Transverse colon (tissue), 4 donors: ENCODE data around the gene CWC27. TPM values are rescaled to one million over a fixed set of nuclear protein-coding genes. Genes with fewer than 3 reads are reported as not detected.

Source experiments
- DNase-seq: peaks from one replicate; pipeline ENCODE4 v3.0.0-alpha.2; 2019
- H3K27ac ChIP-seq, 4 donors: fragments of 200-600 bp; sonication (generic); 2 replicates each; pipeline ENCODE4 v1.5.1; 2016 to 2018; ENCODE audit warnings: inconsistent platforms in 4 of 4
- H3K27me3 ChIP-seq: fragments of 200-600 bp; sonication (generic); 2 replicates; pipeline ENCODE4 v1.5.1; 2017; ENCODE audit warnings: inconsistent platforms
- H3K36me3 ChIP-seq, 4 donors: fragments of 200-600 bp; sonication (generic); 2 replicates each; pipeline ENCODE4 v1.5.1; 2017 to 2019; ENCODE audit warnings: inconsistent platforms in 4 of 4
- H3K4me1 ChIP-seq, 4 donors: fragments of 200-600 bp; sonication (generic); 2 replicates each; pipeline ENCODE4 v1.5.1; 2017 to 2020; ENCODE audit warnings: inconsistent platforms in 4 of 4
- H3K4me3 ChIP-seq, 4 donors: fragments of 200-600 bp; sonication (generic); 1 replicate in 1 of 4; 2 replicates in 3 of 4; pipeline versions ENCODE4 v1.5.1 to v1.6.1; 2017 to 2019; ENCODE audit warnings: inconsistent platforms in 4 of 4
- H3K9me3 ChIP-seq, 2 donors: fragments of 200-600 bp; sonication (generic); 2 replicates each; pipeline ENCODE4 v1.5.1; 2017 to 2019; ENCODE audit warnings: inconsistent platforms in 2 of 2
- CTCF ChIP-seq, 5 experiments: fragments of 200-600 bp in 3 of 5; fragments of 450-650 bp in 2 of 5; sonication (generic) in 3 of 5; IDR thresholded peaks; 1 replicate in 2 of 5; 2 replicates in 3 of 5; pipeline ENCODE4 v1.5.1; 2016 to 2017; ENCODE audit warnings: antibody characterized with exemption in 5 of 5, inconsistent platforms in 3 of 5, mild to moderate bottlenecking in 2 of 5, moderate library complexity in 1 of 5
- EP300 ChIP-seq: sonication (generic); formaldehyde crosslinking; IDR thresholded peaks from one replicate; pipeline ENCODE4 v1.6.1; 2017; ENCODE audit warnings: antibody characterized with exemption, low read depth
- POLR2A ChIP-seq: fragments of 450-650 bp; IDR thresholded peaks from one replicate; pipeline ENCODE4 v1.6.1; 2016; ENCODE audit warnings: antibody characterized with exemption, mild to moderate bottlenecking, moderate library complexity
- POLR2AphosphoS5 ChIP-seq, 3 donors: sonication (generic); formaldehyde crosslinking; IDR thresholded peaks; one replicate each; pipeline ENCODE4 v1.6.1; 2016; ENCODE audit warnings: antibody characterized with exemption in 3 of 3
- WGBS, 2 donors: methylation state at CpG; one replicate each; pipeline ENCODE4 v1.1.5; 2018; ENCODE audit warnings: low coverage in 1 of 2; 5-methylcytosine and 5-hydroxymethylcytosine counted together
- in situ Hi-C, 4 donors: fragments of 200-750 bp; cut with MboI; loops; one replicate each; pipeline versions ENCODE4 v1.15.0 to v1.15.1; 2017; ENCODE audit warnings: low sequenced_read_pairs in 3 of 4, low pct_ligation_motif_present in 1 of 4, low pct_unique_long_range_greater_than_20kb in 1 of 4
- intact Hi-C: fragments of 100-400 bp; cut with DNase I; formaldehyde crosslinking; loops from one replicate; pipeline ENCODE4 v1.15.1; 2023; ENCODE audit warnings: low total_unique reads
- total RNA-seq, 4 donors: library from RNA; depleted of rRNA; stranded (reverse); fragments of >200 nt; gene quantifications; one replicate each; pipeline ENCODE4 v1.1.0, GENCODE V29; 2016

CWC27 gene
- total RNA-seq, 4 donors from 2014 or later, result 9.6 to 36.2 (median 15.6) TPM; not detected in 1

- WGBS, 2 donors, result 71 to 87% methylated on average over 2 of the region's 2 CpGs
- TF ChIP-seq CTCF (IDR thresholded peaks at IDR 0.05) (no peak), POLR2AphosphoS5 (IDR thresholded peaks at IDR 0.05) (no peak), POLR2A (no peak), EP300 (no peak)
- in situ Hi-C loops, result loop anchor here in 1 of 4 donors (25.0 kb wide), 1 partner anchor 229 kb away; no protein-coding TSS in a partner anchor
- intact Hi-C loops, result no loop called here
- Histone ChIP-seq H3K4me1 (peaks cover 0 to 16% (median 0%) of the 10 kb centered on the region in 4 donors), H3K4me3 (no peak overlapping the region), H3K36me3 (no peaks in the 10 kb centered on the region), H3K27ac (no peak overlapping the region), H3K9me3 (no peaks in the 10 kb centered on the region), H3K27me3 (no peaks in the 10 kb centered on the region)
- DNase-seq, result no peak
Measured at GRCh38 chr5:65041296-65042158, 272.8 kb downstream of the CWC27 start.

- no peak overlapping the region for H3K27ac ChIP-seq
- no peaks in the 10 kb centered on the region for H3K4me1 ChIP-seq
- intact Hi-C loops, result no loop called here
- 94 to 95% methylated on average over 5 of the region's 5 CpGs for WGBS, 2 donors
- H3K27me3 ChIP-seq, result no peaks in the 10 kb centered on the region
- in situ Hi-C loops, result loop anchor here in 1 of 4 donors (25.0 kb wide), 1 partner anchor 232 kb away; no protein-coding TSS in a partner anchor
- no peak overlapping the region for H3K4me3 ChIP-seq
- no peaks in the 10 kb centered on the region for H3K9me3 ChIP-seq
- H3K36me3 ChIP-seq, result no peaks in the 10 kb centered on the region
- no peak for DNase-seq
- no peak for TF ChIP-seq CTCF (IDR thresholded peaks at IDR 0.05)
- TF ChIP-seq POLR2AphosphoS5 (IDR thresholded peaks at IDR 0.05), result no peak
- TF ChIP-seq EP300, result no peak
- TF ChIP-seq POLR2A, result no peak
Measured at GRCh38 chr5:65043843-65044359, 275.2 kb downstream of the CWC27 start.

- no peak for TF ChIP-seq CTCF (IDR thresholded peaks at IDR 0.05)
- no peak for TF ChIP-seq POLR2A
- no peak for TF ChIP-seq POLR2AphosphoS5 (IDR thresholded peaks at IDR 0.05)
- TF ChIP-seq EP300, result no peak
- H3K4me3 ChIP-seq, result no peak overlapping the region
- WGBS, 2 donors, result 76% methylated on average over 3 of the region's 3 CpGs
- H3K27ac ChIP-seq, result no peak overlapping the region
- in situ Hi-C loops (loop anchor here in 1 of 4 donors (25.0 kb wide), 1 partner anchor 235 kb away; no protein-coding TSS in a partner anchor), intact Hi-C loops (no loop called here)
- no peaks in the 10 kb centered on the region for H3K9me3 ChIP-seq
- no peaks in the 10 kb centered on the region for H3K36me3 ChIP-seq
- H3K4me1 ChIP-seq, result no peaks in the 10 kb centered on the region
- no peaks in the 10 kb centered on the region for H3K27me3 ChIP-seq
- DNase-seq, result no peak
Measured at GRCh38 chr5:65047225-65047624, 278.5 kb downstream of the CWC27 start.

GRCh38 chr5:65047948-65048690, 279.4 kb downstream of the CWC27 start:
- H3K27me3 ChIP-seq, result no peaks in the 10 kb centered on the region
- no peak overlapping the region for H3K4me3 ChIP-seq
- H3K9me3 ChIP-seq, result no peaks in the 10 kb centered on the region
- DNase-seq, result no peak
- no peaks in the 10 kb centered on the region for H3K4me1 ChIP-seq
- in situ Hi-C loops, result loop anchor here in 1 of 4 donors (25.0 kb wide), 1 partner anchor 236 kb away; no protein-coding TSS in a partner anchor
- intact Hi-C loops, result no loop called here
- H3K27ac ChIP-seq, result no peak overlapping the region
- 68 to 71% methylated on average over 1 to 2 of the region's 2 CpGs for WGBS, 2 donors
- TF ChIP-seq POLR2A (no peak), EP300 (no peak), POLR2AphosphoS5 (IDR thresholded peaks at IDR 0.05) (no peak), CTCF (IDR thresholded peaks at IDR 0.05) (no peak)
- no peaks in the 10 kb centered on the region for H3K36me3 ChIP-seq
